Activated CD4-positive, alpha-beta T cell treated with anti-CD3 and anti-CD28 coated beads, Interleukin-2, amount 50 U/mL, for 1 hour (primary cell): ENCODE measurements around the gene MYO1B.

Source experiments
- DNase-seq: peaks from one replicate; pipeline ENCODE4 v3.0.0-alpha.2; 2020

MYO1B gene

DNA sequence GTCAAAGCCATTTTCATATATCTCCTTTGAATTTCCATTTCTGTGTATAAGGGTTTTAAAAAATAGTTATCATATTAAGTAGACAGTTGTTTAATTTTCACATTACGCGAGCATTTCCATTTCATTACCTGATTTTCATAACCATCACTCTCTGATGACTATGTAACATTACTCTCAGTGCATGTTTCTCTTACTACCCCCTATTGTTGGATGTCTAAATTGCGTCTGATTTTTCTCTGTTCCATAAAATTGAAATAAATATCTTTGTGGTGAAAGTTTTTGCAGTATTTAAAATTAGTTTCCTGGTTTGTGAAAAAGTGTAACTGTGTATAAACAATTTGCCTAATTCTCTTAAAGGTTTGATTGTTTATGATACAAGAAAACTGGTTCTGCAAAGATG, 123.8 kb downstream of the MYO1B start:
- no peak for DNase-seq

DNA sequence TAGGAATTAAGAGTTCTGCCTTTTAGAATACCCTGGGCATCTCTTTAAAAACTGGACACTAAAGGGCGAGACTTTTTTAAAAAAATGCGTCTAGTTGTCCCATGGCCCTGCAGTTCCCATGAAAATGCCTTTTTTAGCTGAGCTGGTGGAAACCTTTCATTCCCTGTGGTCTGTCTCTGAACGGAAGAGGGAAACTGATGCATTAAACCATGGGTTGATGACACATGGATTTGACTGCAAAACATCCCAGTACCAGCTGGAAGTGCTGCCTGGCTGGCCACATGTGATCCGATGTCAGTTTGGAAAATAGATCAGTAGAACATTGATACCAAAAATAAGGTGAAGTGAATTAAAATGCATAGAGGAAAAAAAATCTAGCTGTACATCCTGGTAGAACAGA, 129.2 kb downstream of the MYO1B start:
- no peak for DNase-seq

GRCh38 chr2:191374939-191375338, 129.7 kb downstream of the MYO1B start:
- no peak for DNase-seq

DNA sequence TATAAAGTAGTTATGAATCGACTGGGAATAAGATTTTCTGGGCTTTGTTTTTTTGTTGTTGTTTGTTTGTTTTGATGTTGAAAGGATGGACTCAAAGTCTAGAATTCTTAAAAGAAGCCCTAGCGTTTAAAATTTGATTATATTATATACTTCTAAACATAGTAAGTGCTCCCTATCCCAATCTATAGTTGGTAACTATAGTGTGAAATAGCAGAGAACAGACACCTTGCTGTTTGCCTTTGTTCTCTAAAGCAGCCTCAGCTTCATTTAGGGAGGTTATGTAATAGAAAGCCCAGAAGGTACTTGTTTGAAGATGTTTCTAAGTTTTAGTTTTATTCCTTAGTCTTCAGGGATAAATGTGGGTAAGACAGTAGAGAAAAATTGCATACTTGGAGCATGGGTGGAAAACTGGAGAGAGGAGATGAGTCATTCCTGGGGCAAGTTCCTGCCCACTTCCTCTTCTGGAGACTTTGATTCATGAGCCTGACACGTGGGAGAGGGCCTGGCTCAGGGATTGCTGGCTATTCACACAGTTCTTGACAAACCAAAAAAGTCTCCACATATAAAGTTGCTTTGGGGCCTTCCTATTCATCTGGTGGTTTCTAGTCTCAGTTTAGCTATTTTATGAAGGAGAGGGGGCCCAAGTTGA, 131.9 kb downstream of the MYO1B start:
- no peak for DNase-seq

DNA sequence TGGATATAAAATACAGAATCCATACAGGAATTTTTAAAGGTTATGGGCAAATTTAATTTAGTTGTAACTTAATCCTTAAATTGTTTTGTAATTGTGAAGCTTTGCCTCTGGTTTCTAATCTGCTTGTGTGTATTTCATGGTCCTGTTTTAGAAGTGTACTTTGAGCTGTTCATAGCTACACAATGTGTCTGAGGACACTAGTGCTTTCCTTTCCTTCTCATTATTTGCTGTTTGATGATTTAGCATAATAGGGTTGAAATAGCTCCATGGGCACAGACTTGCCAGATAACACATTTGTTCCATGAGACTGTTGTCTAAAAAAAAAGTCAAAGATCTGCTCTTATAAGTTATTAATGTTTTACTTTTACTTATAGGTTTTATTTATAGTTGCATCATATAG, 134.2 kb downstream of the MYO1B start:
- DNase-seq: no peak

- no peak for DNase-seq
Observed at GRCh38 chr2:191382801-191383200, 137.6 kb downstream of the MYO1B start.

DNA sequence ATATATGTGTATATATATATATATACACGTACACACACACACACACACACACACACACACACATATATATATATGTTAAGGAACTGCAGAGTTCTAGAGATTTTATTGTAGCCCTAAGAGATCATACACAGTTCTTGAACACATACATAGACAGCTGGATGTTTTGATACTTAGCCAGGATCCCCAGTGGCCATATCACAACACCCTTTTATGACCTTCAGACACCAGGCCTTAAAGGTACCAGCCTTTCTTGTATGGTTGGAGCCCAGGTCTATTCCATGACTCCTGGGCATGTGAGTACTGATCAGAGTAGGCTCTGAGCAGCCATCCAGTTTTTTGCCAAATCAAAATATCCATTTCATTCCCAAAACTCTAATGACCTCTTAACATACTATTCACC, 138.3 kb downstream of the MYO1B start:
- DNase-seq: no peak

- DNase-seq: no peak
Observed at GRCh38 chr2:191384829-191385228, 139.6 kb downstream of the MYO1B start.

DNA sequence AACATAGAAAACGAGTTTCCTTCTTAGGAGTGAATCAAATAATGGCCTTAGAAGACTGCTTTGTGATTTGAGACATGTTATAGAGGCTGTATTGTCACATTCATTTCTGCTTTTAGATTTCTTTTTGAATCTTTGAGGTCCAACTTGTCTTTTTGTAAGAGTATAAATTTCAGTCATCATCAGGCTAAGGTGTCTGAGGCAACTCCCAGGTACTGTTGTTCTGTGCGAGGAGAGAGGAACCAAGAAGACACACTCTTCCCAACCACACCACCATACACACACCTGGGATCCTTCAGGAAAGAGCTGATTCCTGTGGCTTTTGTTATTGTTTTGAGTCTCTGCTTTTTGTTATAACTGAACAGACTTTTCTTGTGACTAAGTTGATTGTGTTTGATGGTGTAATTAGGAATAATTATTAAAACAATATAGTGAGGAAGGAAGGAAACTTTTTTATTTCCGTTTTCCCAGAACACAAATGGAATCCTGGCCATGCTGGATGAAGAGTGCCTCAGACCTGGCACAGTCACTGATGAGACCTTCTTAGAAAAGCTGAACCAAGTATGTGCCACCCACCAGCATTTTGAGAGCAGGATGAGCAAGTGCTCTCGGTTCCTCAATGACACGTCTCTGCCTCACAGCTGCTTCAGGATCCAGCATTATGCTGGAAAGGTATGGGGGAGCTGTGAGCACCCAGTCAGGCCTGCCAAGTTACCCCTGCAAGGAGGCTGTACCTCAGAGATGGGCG, 140.4 kb downstream of the MYO1B start:
- DNase-seq: no peak

- DNase-seq: no peak
Observed at GRCh38 chr2:191386938-191387536, 141.8 kb downstream of the MYO1B start.

GRCh38 chr2:191389288-191389687, 144.1 kb downstream of the MYO1B start:
- DNase-seq: no peak

DNA sequence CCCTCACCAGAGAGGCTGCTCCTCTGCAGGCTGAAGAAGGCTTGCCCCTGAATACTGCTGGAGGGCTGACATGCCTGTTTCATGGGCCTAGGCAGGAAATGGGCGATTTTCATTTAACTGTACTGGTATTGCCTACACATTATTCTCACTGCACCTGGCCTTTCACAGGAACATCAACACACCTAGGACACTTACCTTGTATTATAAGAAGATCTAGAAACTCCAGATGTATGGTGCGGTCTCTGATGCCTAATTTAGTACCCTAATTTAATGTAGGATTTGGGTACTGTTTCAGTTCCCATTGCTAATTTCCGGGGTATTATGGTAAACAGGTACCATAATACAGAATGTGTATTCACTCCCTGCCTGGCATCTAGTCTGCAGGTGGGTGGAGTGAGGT, 146.0 kb downstream of the MYO1B start:
- DNase-seq: no peak

DNA sequence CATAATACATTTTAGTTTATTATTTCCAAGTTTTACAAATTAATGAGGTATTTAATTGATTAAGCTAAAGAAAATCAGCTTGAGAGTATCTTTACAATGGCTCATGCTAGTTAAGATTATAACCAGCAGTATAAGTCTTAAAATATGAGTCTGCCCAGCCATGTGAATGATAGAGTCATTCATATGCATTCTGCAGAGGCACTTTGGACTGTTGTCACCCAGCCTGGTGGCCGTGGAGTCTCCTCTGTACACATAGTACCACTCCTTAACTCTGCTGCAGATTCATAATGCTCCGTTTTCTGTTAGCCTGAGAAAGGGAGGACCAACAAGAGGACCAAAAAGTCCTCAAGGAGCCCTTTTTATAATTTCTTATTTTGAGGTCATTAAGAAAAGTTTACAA, 148.8 kb downstream of the MYO1B start:
- no peak for DNase-seq

- no peak for DNase-seq
Observed at GRCh38 chr2:191396794-191397193, 151.6 kb downstream of the MYO1B start.

DNA sequence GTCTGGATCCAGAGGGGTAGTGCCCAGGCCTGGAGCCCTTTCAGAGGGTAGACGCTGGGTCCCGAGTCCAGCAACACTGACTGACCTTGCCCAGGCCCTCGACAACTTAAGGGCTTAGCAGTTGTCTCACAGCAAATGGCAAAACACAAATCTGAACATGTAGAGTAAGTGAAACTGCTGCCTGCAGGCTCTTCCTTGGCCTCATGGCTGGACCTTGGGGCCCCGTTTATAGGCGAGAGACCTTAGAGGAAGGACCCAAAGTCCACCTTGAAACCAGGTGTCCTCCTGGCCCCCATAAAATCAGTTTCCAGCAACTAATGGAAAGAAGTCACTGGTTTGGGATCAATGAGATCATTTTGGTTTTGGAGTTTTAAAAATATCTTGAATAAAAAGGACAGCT, 154.4 kb downstream of the MYO1B start:
- DNase-seq: no peak

- no peak for DNase-seq
Observed at GRCh38 chr2:191401287-191401686, 156.1 kb downstream of the MYO1B start.

- DNase-seq: no peak
Observed at GRCh38 chr2:191402966-191403565, 157.9 kb downstream of the MYO1B start.

GRCh38 chr2:191404568-191404991, 159.4 kb downstream of the MYO1B start:
- no peak for DNase-seq

- DNase-seq: no peak
Observed at GRCh38 chr2:191405546-191405945, 160.3 kb downstream of the MYO1B start.

DNA sequence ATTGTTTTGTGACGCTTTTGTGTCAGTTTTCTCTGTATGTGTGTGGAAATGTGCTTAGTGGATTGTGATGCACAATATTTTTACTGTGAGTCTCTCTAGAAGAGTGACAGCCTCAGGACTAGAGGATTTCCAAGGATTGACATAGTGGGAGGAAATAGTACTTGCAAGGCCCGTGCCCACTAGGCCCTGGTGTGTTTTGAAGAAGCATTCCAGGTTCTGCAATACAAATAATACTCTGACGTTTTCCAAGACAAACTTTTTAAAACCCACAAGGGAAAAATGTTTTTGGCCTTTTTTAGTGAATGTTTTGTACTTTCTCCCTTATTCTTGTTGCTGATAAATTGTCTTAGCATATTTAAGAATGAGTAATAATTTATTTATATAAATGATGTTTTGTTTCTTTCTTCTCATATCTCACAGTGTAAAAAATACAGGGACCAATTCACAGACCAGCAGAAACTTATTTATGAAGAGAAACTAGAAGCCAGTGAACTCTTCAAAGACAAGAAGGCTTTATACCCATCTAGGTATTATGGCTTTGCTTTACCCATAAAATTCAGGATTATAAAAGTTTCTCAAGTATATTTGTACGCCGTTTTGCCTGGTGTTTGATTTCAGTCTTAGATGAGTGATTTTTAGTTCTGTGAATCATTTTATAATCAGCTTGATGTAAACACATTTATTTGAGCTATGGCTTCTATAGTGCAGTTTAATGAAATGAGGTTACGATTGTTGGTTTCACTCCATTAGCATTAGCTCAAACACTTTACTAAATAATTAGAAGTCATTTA, 165.6 kb downstream of the MYO1B start:
- no peak for DNase-seq

GRCh38 chr2:191411472-191411871, 166.3 kb downstream of the MYO1B start:
- no peak for DNase-seq

DNA sequence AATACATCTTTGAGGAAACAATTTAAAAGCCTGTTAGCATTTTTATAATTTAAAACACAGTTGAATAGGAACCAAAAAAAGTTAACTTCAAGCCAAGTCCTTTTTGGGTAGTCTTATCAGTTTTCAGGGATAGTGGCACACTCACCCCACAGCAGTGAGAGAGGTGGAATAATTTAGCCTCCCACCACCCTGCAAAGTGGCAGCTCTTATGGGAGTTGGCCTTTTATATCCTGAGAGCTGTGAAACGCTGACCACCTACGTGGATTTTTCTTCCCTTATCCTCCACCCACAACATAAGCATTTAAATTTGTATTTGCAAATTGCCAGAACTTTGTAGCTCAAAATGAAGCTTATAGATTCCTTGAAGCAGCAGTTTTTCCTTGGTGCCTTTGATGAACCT, 167.1 kb downstream of the MYO1B start:
- no peak for DNase-seq

GRCh38 chr2:191415101-191415500, 169.9 kb downstream of the MYO1B start:
- no peak for DNase-seq
